Measurements from ENCODE around the gene C4orf46.

- no peak for TF ChIP-seq CTCF (IDR thresholded peaks at IDR 0.05)
- no peak for TF ChIP-seq POLR2AphosphoS5 (IDR thresholded peaks at IDR 0.05)
- TF ChIP-seq POLR2A (IDR thresholded peaks at IDR 0.05): no peak
These were observed 1.9 kb upstream of the C4orf46 start for GRCh38 chr4:158673633-158674032.

Measured in prostate gland (tissue), 2 donors.